Neural progenitor cell (in vitro differentiated cells): ENCODE measurements around the gene DTNA. TPM values are rescaled to one million over a fixed set of nuclear protein-coding genes. Genes with fewer than 3 reads are reported as not detected.

Experiments used
- DNase-seq: peaks from one replicate; pipeline ENCODE4 v3.0.0-alpha.2; 2016; ENCODE audit warnings: low spot score
- H2AFZ ChIP-seq: fragments of 200-600 bp; sonication (generic); replicated peaks from 2 replicates; pipeline ENCODE4 v1.6.1; 2016; ENCODE audit warnings: antibody characterized with exemption
- H3F3A ChIP-seq: fragments of 200-600 bp; sonication (generic); 2 replicates; pipeline ENCODE4 v1.6.1; 2016; ENCODE audit warnings: antibody characterized with exemption, low read depth
- H3K27ac ChIP-seq: fragments of 200-600 bp; sonication (generic); 2 replicates; pipeline ENCODE4 v1.5.1; 2016; ENCODE audit warnings: mild to moderate bottlenecking
- H3K27me3 ChIP-seq: fragments of 200-600 bp; sonication (generic); 2 replicates; pipeline ENCODE4 v1.6.1; 2016; ENCODE audit warnings: mild to moderate bottlenecking, moderate library complexity
- H3K36me3 ChIP-seq: fragments of 200-600 bp; sonication (generic); 2 replicates; pipeline ENCODE4 v1.5.1; 2016
- H3K4me1 ChIP-seq: fragments of 200-600 bp; sonication (generic); 2 replicates; pipeline ENCODE4 v1.6.1; 2016; ENCODE audit warnings: mixed run types
- H3K4me2 ChIP-seq: fragments of 200-600 bp; sonication (generic); 2 replicates; pipeline ENCODE4 v1.6.1; 2016
- H3K4me3 ChIP-seq: fragments of 200-600 bp; sonication (generic); 2 replicates; pipeline ENCODE4 v1.5.1; 2016
- H3K79me2 ChIP-seq: fragments of 200-600 bp; sonication (generic); 2 replicates; pipeline ENCODE4 v1.6.1; 2016; ENCODE audit warnings: low read depth
- H3K9ac ChIP-seq: fragments of 200-600 bp; sonication (generic); 2 replicates; pipeline ENCODE4 v1.6.1; 2016
- H3K9me3 ChIP-seq: fragments of 200-600 bp; sonication (generic); 2 replicates; pipeline ENCODE4 v1.5.1; 2016; ENCODE audit warnings: low read depth
- H4K20me1 ChIP-seq: fragments of 200-600 bp; sonication (generic); 2 replicates; pipeline ENCODE4 v1.6.1; 2016; ENCODE audit warnings: low read depth
- H3K27ac Mint-ChIP-seq: 3 replicates; pipeline ENCODE4 v1.8.0; 2021; ENCODE audit warnings: mixed read lengths
- H3K27me3 Mint-ChIP-seq: 2 replicates; pipeline ENCODE4 v1.8.0; 2022; ENCODE audit warnings: low read depth, mild to moderate bottlenecking, inconsistent platforms, moderate library complexity, mixed read lengths; ENCODE audit not compliant: insufficient read depth
- H3K36me3 Mint-ChIP-seq: 3 replicates; pipeline ENCODE4 v1.8.0; 2021; ENCODE audit warnings: mixed read lengths
- H3K4me1 Mint-ChIP-seq: 3 replicates; pipeline ENCODE4 v1.8.0; 2021; ENCODE audit warnings: mixed read lengths
- H3K4me3 Mint-ChIP-seq: 3 replicates; pipeline ENCODE4 v1.8.0; 2021; ENCODE audit warnings: mild to moderate bottlenecking, moderate library complexity, mixed read lengths
- H3K9me3 Mint-ChIP-seq: 3 replicates; pipeline ENCODE4 v1.8.0; 2020; ENCODE audit warnings: mixed read lengths
- EZH2 ChIP-seq: fragments of 200-600 bp; sonication (generic); IDR thresholded peaks from 2 replicates; pipeline ENCODE4 v1.6.1; 2017; ENCODE audit warnings: antibody characterized with exemption, mild to moderate bottlenecking, moderate library complexity
- EZH2phosphoT487 ChIP-seq: fragments of 200-600 bp; sonication (generic); IDR thresholded peaks from 2 replicates; pipeline ENCODE4 v1.6.1; 2017; ENCODE audit warnings: antibody characterized with exemption
- total RNA-seq: library from RNA; depleted of rRNA; stranded (reverse); fragments of >200 nt; gene quantifications from 2 replicates; pipeline ENCODE4 v1.2.3, GENCODE V29; 2015; ENCODE audit warnings: low replicate concordance
- TF ChIP-seq, protein P1 (sequence below): fragments of 200-600 bp; sonication (generic); IDR thresholded peaks from 2 replicates; pipeline ENCODE4 v1.5.1; 2017; ENCODE audit warnings: antibody characterized with exemption, mild to moderate bottlenecking

The DTNA gene
- total RNA-seq, 1 donor from 2014 or later: 15.0 TPM

DNA sequence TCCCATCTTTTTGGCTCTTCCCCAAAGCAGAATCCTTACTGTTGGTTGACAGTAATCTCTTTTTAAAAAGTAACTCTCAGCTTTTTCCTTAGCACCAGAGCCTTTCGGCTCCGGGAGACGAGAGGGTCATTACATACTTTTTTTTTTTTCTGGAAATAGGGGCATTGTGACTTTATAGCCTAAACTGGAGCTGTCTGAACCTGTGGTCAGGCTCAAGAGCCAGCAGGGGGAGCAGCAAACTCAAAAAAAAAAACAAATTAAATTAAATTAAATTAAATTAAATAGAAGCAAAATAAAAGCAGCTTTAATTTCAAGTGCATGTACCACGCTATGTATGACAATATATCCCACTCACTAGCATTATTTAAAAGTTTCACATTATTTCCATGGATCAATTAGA, 156.6 kb downstream of the DTNA start:
- Histone ChIP-seq H3K79me2 (no peaks in the 10 kb centered on the region), H3K9ac (no peak overlapping the region), H3K4me2 (no peak overlapping the region), H3K27ac (no peak overlapping the region), H3K4me3 (no peak overlapping the region), H2AFZ (no peak overlapping the region), H3K27me3 (no peaks in the 10 kb centered on the region), H3F3A (no peaks in the 10 kb centered on the region), H3K36me3 (no peaks in the 10 kb centered on the region), H3K9me3 (no peaks in the 10 kb centered on the region), H4K20me1 (no peaks in the 10 kb centered on the region), H3K4me1 (peaks cover 15% of the 10 kb centered on the region)
- Mint-ChIP-seq H3K4me3 (no peak overlapping the region), H3K36me3 (peaks cover 17% of the 10 kb centered on the region), H3K4me1 (peaks cover 17% of the 10 kb centered on the region), H3K27me3 (no peaks in the 10 kb centered on the region), H3K27ac (no peak overlapping the region), H3K9me3 (no peaks in the 10 kb centered on the region)
- peak; percentile 27 for DNase-seq
- TF ChIP-seq EZH2phosphoT487: no peak
- no peak for TF ChIP-seq EZH2
- TF ChIP-seq, protein P1, sequence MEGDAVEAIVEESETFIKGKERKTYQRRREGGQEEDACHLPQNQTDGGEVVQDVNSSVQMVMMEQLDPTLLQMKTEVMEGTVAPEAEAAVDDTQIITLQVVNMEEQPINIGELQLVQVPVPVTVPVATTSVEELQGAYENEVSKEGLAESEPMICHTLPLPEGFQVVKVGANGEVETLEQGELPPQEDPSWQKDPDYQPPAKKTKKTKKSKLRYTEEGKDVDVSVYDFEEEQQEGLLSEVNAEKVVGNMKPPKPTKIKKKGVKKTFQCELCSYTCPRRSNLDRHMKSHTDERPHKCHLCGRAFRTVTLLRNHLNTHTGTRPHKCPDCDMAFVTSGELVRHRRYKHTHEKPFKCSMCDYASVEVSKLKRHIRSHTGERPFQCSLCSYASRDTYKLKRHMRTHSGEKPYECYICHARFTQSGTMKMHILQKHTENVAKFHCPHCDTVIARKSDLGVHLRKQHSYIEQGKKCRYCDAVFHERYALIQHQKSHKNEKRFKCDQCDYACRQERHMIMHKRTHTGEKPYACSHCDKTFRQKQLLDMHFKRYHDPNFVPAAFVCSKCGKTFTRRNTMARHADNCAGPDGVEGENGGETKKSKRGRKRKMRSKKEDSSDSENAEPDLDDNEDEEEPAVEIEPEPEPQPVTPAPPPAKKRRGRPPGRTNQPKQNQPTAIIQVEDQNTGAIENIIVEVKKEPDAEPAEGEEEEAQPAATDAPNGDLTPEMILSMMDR: peak; percentile 61

DNA sequence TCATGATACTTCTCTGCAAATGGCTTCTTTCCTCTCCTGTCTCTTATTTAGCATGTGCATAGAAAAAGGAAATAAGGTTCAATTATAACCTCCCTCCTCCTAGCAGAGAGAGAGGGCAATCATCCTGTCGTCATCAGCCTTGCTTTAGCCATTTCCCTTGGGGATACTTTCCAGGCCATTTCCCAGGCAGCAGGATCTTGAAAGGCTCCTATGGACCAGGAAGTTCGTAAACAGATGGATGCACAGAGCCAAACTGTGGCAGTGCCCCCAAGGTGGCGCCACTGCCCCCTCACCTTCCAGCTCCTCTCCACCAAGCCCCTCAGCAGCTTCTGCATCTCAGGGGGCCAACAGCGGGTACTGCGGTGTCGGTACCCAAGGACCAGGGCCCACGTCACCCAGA, 157.4 kb downstream of the DTNA start:
- peaks cover 17% of the 10 kb centered on the region for H3K36me3 Mint-ChIP-seq
- TF ChIP-seq, protein P1: peak; percentile 64
- TF ChIP-seq EZH2phosphoT487: no peak

DNA sequence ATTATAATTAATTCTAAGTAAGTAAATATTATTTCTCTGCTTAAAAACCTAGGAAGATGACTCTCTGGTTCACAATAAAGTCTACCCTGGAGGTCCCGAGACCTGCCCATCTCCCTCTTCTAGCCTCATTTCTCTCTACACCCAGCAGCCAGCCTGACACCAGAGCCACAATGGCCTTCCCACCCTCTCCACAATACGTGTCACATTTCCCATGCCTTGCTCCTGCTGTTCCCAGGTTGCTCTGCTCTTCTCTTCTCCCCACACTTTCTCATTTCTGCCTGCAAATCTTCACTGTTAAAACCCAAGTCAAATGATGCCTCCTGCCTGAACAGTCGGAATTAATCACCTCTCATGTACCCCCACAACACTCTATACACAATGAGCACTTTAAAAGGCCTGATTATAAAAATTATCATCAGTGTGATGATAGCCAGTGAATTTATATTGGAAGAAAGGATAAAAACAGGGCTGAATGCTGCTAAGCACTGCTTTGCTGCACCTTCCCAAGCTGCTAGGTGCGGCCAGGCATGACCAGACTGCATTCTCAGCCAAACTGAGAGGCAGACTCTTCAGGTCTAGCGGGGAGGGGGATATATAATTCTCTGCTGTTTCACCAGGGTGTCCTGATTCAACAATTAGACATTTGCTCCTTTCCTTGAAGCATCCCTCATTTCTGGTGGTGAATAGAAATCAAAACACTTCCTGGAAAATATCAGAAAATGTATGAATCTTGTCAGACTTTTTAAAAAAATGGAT, 160.6 kb downstream of the DTNA start:
- H3K9me3 ChIP-seq: no peaks in the 10 kb centered on the region
- Mint-ChIP-seq H3K27me3 (no peaks in the 10 kb centered on the region), H3K9me3 (no peaks in the 10 kb centered on the region), H3K27ac (peak overlapping the region; percentile 29), H3K4me3 (no peak overlapping the region), H3K36me3 (peaks cover 2% of the 10 kb centered on the region), H3K4me1 (peaks cover 12% of the 10 kb centered on the region)
- H3K4me2 ChIP-seq: peak overlapping the region; percentile 12
- H3K27ac ChIP-seq: no peak overlapping the region
- H3K4me1 ChIP-seq: peaks cover 15% of the 10 kb centered on the region
- H4K20me1 ChIP-seq: no peaks in the 10 kb centered on the region
- no peaks in the 10 kb centered on the region for H3K36me3 ChIP-seq
- TF ChIP-seq EZH2: no peak
- TF ChIP-seq EZH2phosphoT487: no peak
- H2AFZ ChIP-seq: no peak overlapping the region
- H3K4me3 ChIP-seq: no peak overlapping the region
- H3K9ac ChIP-seq: no peak overlapping the region
- peak; percentile 20 for DNase-seq
- no peaks in the 10 kb centered on the region for H3F3A ChIP-seq
- no peaks in the 10 kb centered on the region for H3K79me2 ChIP-seq
- H3K27me3 ChIP-seq: no peaks in the 10 kb centered on the region

More for the DNA sequence above, 157.4 kb downstream of the DTNA start:
- Histone ChIP-seq H4K20me1 (no peaks in the 10 kb centered on the region), H3F3A (no peaks in the 10 kb centered on the region), H3K4me3 (no peak overlapping the region), H2AFZ (no peak overlapping the region), H3K9me3 (no peaks in the 10 kb centered on the region), H3K9ac (no peak overlapping the region), H3K27me3 (no peaks in the 10 kb centered on the region), H3K27ac (no peak overlapping the region), H3K36me3 (no peaks in the 10 kb centered on the region), H3K79me2 (no peaks in the 10 kb centered on the region), H3K4me1 (peaks cover 15% of the 10 kb centered on the region), H3K4me2 (no peak overlapping the region)
- DNase-seq: peak; percentile 61
- Mint-ChIP-seq H3K27me3 (no peaks in the 10 kb centered on the region), H3K9me3 (no peaks in the 10 kb centered on the region), H3K4me1 (peaks cover 17% of the 10 kb centered on the region), H3K4me3 (no peak overlapping the region), H3K27ac (no peak overlapping the region)

DNA sequence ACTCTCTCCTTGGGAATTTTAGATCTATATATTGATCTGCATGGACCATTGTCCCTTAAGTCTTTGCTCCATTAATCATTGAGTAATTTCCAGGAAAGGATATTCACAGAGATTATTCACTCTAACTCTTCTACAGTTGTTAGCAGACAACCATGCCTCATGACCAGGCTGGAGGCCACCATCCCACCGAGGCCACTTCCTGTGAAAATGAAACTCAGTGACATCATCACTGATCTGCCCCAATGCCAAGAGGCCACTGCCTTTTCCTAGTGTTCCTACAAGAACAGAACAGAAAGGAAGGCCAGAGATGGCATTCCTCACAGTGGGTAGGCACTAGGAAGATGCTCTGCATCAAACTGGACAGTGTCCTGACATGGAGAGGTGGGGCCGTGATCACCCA, 161.3 kb downstream of the DTNA start:
- H4K20me1 ChIP-seq: no peaks in the 10 kb centered on the region
- H3K4me2 ChIP-seq: no peak overlapping the region
- H3K4me3 ChIP-seq: no peak overlapping the region
- H3F3A ChIP-seq: no peaks in the 10 kb centered on the region
- no peaks in the 10 kb centered on the region for H3K27me3 ChIP-seq
- no peak overlapping the region for H2AFZ ChIP-seq
- Mint-ChIP-seq H3K4me3 (no peak overlapping the region), H3K9me3 (no peaks in the 10 kb centered on the region), H3K36me3 (peaks cover 4% of the 10 kb centered on the region), H3K27ac (no peak overlapping the region), H3K27me3 (no peaks in the 10 kb centered on the region), H3K4me1 (peaks cover 12% of the 10 kb centered on the region)
- H3K9me3 ChIP-seq: no peaks in the 10 kb centered on the region
- peaks cover 15% of the 10 kb centered on the region for H3K4me1 ChIP-seq
- DNase-seq: no peak
- no peak overlapping the region for H3K9ac ChIP-seq
- TF ChIP-seq EZH2 (no peak), EZH2phosphoT487 (no peak)
- TF ChIP-seq, protein P1: no peak
- no peaks in the 10 kb centered on the region for H3K36me3 ChIP-seq
- H3K27ac ChIP-seq: no peak overlapping the region
- H3K79me2 ChIP-seq: no peaks in the 10 kb centered on the region
